Liver (tissue), 9 donors: ENCODE data around the gene IP6K3. TPM values are rescaled to one million over a fixed set of nuclear protein-coding genes. Genes with fewer than 3 reads are reported as not detected.

Source experiments
- DNase-seq: peaks from one replicate; pipeline ENCODE4 v3.0.0-alpha.2; 2017; ENCODE audit warnings: low spot score
- H3K27ac ChIP-seq, 2 donors: one replicate each; pipeline ENCODE4 v1.7.0; 2013; ENCODE audit warnings: inconsistent platforms in 2 of 2, low read length in 2 of 2, control low read depth in 1 of 2, low read depth in 1 of 2, mild to moderate bottlenecking in 1 of 2
- H3K27me3 ChIP-seq, 4 donors: one replicate each; pipeline versions ENCODE4 v1.6.1 to v1.7.0; 2013; ENCODE audit warnings: low read length in 3 of 4, inconsistent platforms in 1 of 4, mild to moderate bottlenecking in 1 of 4, moderate library complexity in 1 of 4; ENCODE audit not compliant: control insufficient read depth in 4 of 4, insufficient read depth in 4 of 4
- H3K36me3 ChIP-seq, 4 donors: one replicate each; pipeline versions ENCODE4 v1.6.1 to v1.7.0; 2013; ENCODE audit warnings: low read length in 3 of 4, mild to moderate bottlenecking in 3 of 4, low read depth in 1 of 4, moderate library complexity in 1 of 4; ENCODE audit not compliant: control insufficient read depth in 4 of 4, insufficient read depth in 3 of 4
- H3K4me1 ChIP-seq, 4 donors: one replicate each; pipeline versions ENCODE4 v1.6.1 to v1.7.0; 2013; ENCODE audit warnings: low read length in 3 of 4, mild to moderate bottlenecking in 3 of 4, moderate library complexity in 1 of 4; ENCODE audit not compliant: control insufficient read depth in 4 of 4, insufficient read depth in 4 of 4
- H3K4me3 ChIP-seq, 3 donors: one replicate each; pipeline versions ENCODE4 v1.6.1 to v1.7.0; 2013; ENCODE audit warnings: low read length in 3 of 3, control low read depth in 1 of 3, low read depth in 1 of 3, mild to moderate bottlenecking in 1 of 3
- H3K9ac ChIP-seq, 2 donors: one replicate each; pipeline ENCODE4 v1.7.0; 2013; ENCODE audit warnings: low read length in 2 of 2, mild to moderate bottlenecking in 2 of 2, moderate library complexity in 2 of 2, control low read depth in 1 of 2, low read depth in 1 of 2
- H3K9me3 ChIP-seq, 4 donors: one replicate each; pipeline versions ENCODE4 v1.6.1 to v1.7.0; 2013; ENCODE audit warnings: low read length in 3 of 4; ENCODE audit not compliant: control insufficient read depth in 4 of 4
- ATF3 ChIP-seq: IDR thresholded peaks from 2 replicates; pipeline ENCODE4 v1.6.1; 2016; ENCODE audit warnings: antibody characterized with exemption
- CTCF ChIP-seq: fragments of 150-350 bp; IDR thresholded peaks from 2 replicates; pipeline ENCODE4 v1.5.1; 2017; ENCODE audit warnings: improper control_type of control experiment, low read depth, low read length; ENCODE audit not compliant: missing input control
- EGR1 ChIP-seq, 2 donors: IDR thresholded peaks; 2 replicates each; pipeline ENCODE4 v1.6.1; 2016 to 2018; ENCODE audit warnings: antibody characterized with exemption in 2 of 2, low read depth in 2 of 2
- FOXA1 ChIP-seq: IDR thresholded peaks from 2 replicates; pipeline ENCODE4 v1.6.1; 2016; ENCODE audit warnings: antibody characterized with exemption
- FOXA2 ChIP-seq: IDR thresholded peaks from 2 replicates; pipeline ENCODE4 v1.6.1; 2016; ENCODE audit warnings: antibody characterized with exemption
- HNF4A ChIP-seq, 2 donors: conservative IDR thresholded peaks; 2 replicates each; pipeline ENCODE4 v1.6.1; 2016; ENCODE audit warnings: antibody characterized with exemption in 2 of 2, mild to moderate bottlenecking in 2 of 2
- HNF4G ChIP-seq: IDR thresholded peaks from 2 replicates; pipeline ENCODE4 v1.6.1; 2016; ENCODE audit warnings: antibody characterized with exemption
- JUND ChIP-seq, 2 donors: IDR thresholded peaks; 2 replicates each; pipeline ENCODE4 v1.6.1; 2016; ENCODE audit warnings: antibody characterized with exemption in 2 of 2
- MAX ChIP-seq: IDR thresholded peaks from 2 replicates; pipeline ENCODE4 v1.6.1; 2016; ENCODE audit warnings: antibody characterized with exemption
- NR2F2 ChIP-seq: IDR thresholded peaks from 2 replicates; pipeline ENCODE4 v1.6.1; 2016; ENCODE audit warnings: antibody characterized with exemption
- RAD21 ChIP-seq, 2 donors: IDR thresholded peaks; 2 replicates each; pipeline ENCODE4 v1.6.1; 2016; ENCODE audit warnings: antibody characterized with exemption in 2 of 2, mild to moderate bottlenecking in 2 of 2
- REST ChIP-seq: IDR thresholded peaks from 2 replicates; pipeline ENCODE4 v1.6.1; 2016; ENCODE audit warnings: antibody characterized with exemption, mild to moderate bottlenecking
- SP1 ChIP-seq: IDR thresholded peaks from 2 replicates; pipeline ENCODE4 v1.6.1; 2018; ENCODE audit warnings: antibody characterized with exemption, mild to moderate bottlenecking
- TAF1 ChIP-seq: conservative IDR thresholded peaks from 2 replicates; pipeline ENCODE4 v1.6.1; 2016; ENCODE audit warnings: antibody characterized with exemption, mild to moderate bottlenecking
- YY1 ChIP-seq: IDR thresholded peaks from 2 replicates; pipeline ENCODE4 v1.6.1; 2016; ENCODE audit warnings: antibody characterized with exemption, mild to moderate bottlenecking
- ZBTB33 ChIP-seq: IDR thresholded peaks from 2 replicates; pipeline ENCODE4 v1.6.1; 2016; ENCODE audit warnings: antibody characterized with exemption
- WGBS: extraction: QIAGEN DNeasy Blood & Tissue Kit; methylation state at CpG from one replicate; pipeline ENCODE4 v1.1.7; 2013; 5-methylcytosine and 5-hydroxymethylcytosine counted together
- polyA plus RNA-seq, 2 donors: library from polyadenylated mRNA; stranded (reverse) in 1 of 2; unstranded in 1 of 2; fragments of 200-250 nt in 1 of 2; fragments of >200 nt in 1 of 2; fragmentation: Nextera tagmentation in 1 of 2; extraction: Ambion mirVana in 1 of 2; gene quantifications; one replicate each; pipeline versions ENCODE4 v1.2.1 to v1.2.3, GENCODE V29; 2013 to 2015
- total RNA-seq, 2 donors: library from RNA; depleted of rRNA; stranded (reverse); fragments of >200 nt; gene quantifications; one replicate each; pipeline ENCODE4 v1.2.3, GENCODE V29; 2014
- donor health status: healthy.
- donor health status: healthy.
- donor health status: healthy.
- donor health status: healthy.
- donor health status: healthy.

Gene IP6K3
- total and polyA plus RNA-seq, 4 donors: 1.5 to 12.9 (median 6.7) TPM

- WGBS: 84% methylated on average over 15 of the region's 15 CpGs
- Histone ChIP-seq H3K27me3 (no peaks in the 10 kb centered on the region), H3K27ac (peak overlapping the region in 1 of 2 donors; percentile 91), H3K4me1 (peaks cover 0 to 16% (median 10%) of the 10 kb centered on the region in 4 donors), H3K36me3 (peaks cover 0 to 8% (median 2%) of the 10 kb centered on the region in 4 donors), H3K9me3 (no peaks in the 10 kb centered on the region), H3K9ac (peak overlapping the region in 1 of 2 donors; percentile 36), H3K4me3 (peak overlapping the region; percentile 68 to 92 (median 85))
- no peak for DNase-seq
- TF ChIP-seq YY1 (no peak), RAD21 (IDR thresholded peaks at IDR 0.05) (no peak)
Observed at GRCh38 chr6:33710296-33711121, 36.2 kb downstream of the IP6K3 start.

GRCh38 chr6:33709605-33710295 is 37.0 kb downstream of the IP6K3 start:
- DNase-seq: no peak

More at GRCh38 chr6:33709605-33710295, 37.0 kb downstream of the IP6K3 start:
- Histone ChIP-seq H3K9ac (no peak overlapping the region), H3K27ac (no peak overlapping the region), H3K4me3 (no peak overlapping the region), H3K27me3 (no peaks in the 10 kb centered on the region), H3K9me3 (no peaks in the 10 kb centered on the region), H3K36me3 (peaks cover 0 to 8% (median 2%) of the 10 kb centered on the region in 4 donors), H3K4me1 (peaks cover 0 to 16% (median 10%) of the 10 kb centered on the region in 4 donors)
- TF ChIP-seq ZBTB33 (no peak), TAF1 (no peak), FOXA2 (no peak), FOXA1 (no peak), JUND (IDR thresholded peaks at IDR 0.05) (no peak), NR2F2 (no peak), HNF4A (conservative IDR thresholded peaks at IDR 0.05) (no peak), HNF4G (no peak), SP1 (no peak), ATF3 (no peak), MAX (no peak), REST (no peak), YY1 (no peak), RAD21 (IDR thresholded peaks at IDR 0.05) (no peak), EGR1 (IDR thresholded peaks at IDR 0.05; ENCODE audit: low read depth in 2 of 2) (no peak), CTCF (no peak)
- 94% methylated on average over 10 of the region's 10 CpGs for WGBS
